ENCODE data around the gene SPSB4.

SPSB4 gene

DNA sequence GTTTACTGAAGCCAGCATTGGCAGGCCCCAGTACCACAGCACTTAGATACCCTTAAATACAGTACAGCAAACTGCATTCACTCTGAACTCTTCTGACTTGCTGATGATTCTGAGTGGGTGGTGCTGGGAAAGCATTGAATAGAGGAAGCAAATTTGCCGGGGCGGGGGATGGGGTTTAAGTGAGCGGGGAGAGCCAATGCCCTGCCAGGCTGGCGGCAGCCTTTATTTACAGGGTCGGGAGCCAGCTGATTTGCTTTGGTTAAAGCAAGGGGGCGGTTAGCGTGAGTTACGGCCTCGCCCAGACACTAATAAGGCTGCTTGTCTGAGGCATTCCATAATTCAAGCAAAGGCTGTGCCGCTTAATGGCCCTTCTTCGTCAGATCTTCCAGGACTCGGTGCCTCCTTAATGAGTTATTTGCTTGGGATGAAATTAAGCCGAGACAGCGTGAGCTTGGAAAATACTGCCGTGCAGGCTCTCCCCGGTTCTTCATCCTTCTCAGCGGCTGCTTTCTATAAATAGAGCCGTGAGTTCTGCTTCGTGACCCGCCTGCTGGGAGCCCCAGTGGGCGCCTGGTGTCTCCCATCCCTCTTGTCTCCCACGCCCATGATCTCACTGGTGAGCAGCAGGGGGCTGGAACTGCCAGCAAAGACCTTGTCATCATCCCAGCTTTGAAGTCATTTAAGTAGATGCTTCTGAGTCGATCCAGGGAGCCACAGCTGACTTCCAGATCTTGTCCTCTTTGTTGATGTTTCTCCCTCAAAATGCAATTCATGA is 25.8 kb downstream of the SPSB4 start:
- DNase-seq: peak; percentile 66

DNA sequence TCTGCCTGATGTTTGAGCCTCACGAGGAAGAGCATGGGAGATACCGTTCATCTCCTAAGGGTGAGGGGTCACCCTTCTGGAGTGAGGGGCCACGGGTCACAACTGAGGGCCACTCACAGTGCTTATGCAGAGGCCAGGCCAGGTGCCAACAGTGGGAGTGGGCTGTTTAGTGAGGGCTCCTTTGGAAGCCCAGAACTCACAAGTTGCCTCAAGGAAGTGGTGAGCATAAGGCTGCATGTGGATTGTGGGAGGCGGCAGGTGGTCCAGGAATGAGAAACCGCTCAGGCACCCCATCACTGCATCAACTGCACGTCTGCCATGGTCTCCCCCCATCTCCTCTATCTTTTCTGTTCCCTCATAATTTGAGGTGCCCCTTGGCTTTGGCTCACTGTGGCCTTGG is 26.5 kb downstream of the SPSB4 start:
- no peak for DNase-seq

DNA sequence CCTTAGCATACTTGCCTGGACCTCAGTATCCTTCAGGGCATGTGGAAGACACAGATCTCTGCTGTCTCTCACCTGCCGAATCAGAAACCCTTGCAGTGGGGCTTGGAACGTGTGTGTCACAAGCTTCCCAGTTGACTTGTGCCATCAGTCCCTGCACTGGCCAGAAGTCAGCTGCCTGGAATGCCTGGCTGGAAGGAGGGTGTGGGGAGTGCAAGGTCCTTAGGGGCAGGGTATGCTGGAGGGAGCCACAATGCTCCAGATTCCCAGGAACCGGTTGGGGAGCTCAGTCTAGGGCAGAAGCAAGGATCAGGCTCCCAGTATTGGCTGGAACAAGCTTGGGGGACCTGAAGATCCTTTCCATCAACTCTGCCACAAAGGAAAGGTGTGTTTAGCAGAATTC is 27.1 kb downstream of the SPSB4 start:
- no peak for DNase-seq

DNA sequence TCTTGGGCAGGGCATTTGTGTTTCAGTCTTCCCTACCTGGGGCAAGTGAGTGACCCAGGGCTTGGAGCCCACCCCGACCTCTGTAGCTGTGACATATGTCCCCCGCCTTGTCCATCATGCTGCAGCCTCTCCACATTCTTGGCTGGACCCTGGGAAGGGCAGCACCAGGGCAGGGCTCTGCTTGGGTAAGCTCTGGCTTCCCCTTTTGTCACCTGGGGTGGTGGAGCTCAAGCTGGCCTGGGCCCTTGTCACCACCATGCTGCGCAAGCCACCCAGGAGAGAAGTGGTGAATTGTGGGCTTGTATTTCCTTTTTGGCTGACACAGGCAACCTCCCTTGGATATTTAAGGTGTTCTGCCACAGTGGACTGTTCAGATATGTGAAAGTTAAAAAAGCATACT is 29.3 kb downstream of the SPSB4 start:
- peak; percentile 12 for DNase-seq

DNA sequence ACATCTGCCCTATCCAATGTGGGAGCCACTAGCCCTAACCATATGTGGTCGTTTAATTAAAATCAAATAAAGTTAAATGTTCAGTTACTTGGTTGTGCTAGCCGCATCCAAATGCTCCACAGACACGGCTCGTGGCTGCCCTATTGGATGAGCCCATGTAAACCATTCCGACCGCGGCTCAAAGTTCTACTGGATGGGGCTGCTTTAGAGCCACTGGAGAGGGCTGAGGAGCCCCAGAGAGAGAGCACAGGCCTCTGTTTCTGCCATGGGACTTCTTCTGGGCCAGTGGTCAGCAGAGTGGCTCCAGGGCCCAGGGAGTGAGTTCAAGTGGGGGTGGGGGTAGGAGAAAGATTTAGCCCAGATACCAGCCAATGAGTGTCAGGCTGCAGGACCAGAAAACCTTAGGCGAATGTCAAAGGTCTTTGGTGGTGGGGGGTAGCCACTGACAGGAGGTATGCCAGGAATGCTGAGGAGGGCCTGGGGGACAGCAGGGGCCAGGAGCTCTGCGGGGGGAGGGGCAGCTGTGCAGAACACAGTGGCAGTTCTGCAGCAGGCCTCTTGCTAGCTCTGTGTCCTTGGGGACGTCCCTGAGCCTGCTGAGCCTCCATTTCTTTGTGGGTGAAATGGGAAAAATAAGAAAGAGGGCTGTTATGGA is 30.1 kb downstream of the SPSB4 start:
- DNase-seq: no peak

DNA sequence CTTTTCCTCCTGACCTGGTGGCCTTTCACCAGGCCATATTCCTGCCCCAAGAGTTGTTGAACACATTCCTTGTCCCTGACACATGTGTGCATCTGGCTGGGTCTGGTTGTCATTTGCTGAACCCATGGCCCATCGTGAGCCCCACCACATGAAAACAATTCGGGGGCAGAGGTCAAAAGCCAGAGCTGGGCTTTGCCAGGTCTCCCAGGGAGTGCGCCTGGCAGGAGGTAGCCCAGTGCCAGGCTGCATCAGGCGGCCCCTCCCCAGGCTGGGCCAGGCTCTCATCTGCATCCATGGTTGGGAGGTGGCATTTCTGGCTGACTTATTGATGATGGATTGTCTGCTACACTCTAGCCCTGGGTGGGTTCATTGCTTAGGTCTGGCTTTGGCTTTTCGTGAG is 30.9 kb downstream of the SPSB4 start:
- no peak for DNase-seq

DNA sequence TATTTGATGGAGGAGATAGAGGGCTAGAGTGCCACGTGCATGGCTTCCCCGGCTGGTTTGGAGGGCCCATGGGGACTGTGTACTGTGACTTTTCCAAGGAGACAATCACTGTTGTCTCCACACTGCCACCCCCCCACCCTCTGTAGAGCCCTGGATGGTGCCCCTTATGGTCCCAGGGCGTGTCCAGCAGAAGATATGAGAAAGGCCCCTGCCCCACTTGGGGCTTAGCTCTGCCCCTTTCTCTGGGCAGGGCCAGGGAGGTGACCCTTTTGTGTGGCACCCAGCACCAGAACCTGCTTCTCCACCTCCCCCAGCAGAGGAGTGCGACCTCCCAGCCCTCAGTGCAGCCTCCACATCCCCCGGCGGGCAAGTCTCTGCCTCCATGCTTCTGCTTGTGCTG is 32.1 kb downstream of the SPSB4 start:
- no peak for DNase-seq

DNA sequence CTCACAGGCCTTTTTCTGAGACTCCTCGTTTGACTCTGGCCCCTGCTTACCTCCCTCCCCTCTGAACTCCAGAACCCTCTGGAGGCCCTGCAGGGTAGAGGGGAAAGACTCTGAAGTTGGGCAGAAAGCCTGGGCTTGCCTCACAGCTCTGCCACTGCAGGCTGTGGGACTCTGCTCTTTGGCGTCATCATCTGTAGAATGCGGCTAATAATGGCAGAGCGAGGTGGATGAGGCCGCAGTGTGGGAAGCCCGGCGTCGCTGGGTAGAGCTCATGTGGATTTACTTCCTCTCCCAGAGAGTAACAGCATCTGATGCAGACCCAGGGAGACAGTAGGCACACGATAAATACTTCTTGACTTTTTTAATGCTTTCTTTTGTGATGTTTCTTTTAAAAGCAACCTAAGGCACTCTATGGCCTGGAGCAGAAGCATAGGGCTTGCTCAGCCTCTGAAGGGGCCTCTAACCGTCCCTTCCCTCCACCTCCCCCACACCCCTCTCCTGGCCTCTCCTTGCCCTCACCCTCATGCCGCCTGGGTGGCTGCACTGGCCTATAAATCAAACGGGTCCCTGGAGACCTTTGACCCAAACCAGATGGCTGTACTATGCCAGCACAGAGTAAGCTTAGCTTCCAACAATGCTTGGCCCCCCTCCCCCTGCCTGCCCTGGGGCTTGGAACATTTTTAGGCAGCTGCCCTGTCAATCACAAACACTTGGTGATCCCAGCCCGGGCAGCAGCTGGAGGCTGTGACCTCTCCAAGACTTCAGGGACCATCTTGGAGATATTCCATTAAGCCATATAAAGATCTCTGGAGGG is 32.9 kb downstream of the SPSB4 start:
- DNase-seq: no peak

DNA sequence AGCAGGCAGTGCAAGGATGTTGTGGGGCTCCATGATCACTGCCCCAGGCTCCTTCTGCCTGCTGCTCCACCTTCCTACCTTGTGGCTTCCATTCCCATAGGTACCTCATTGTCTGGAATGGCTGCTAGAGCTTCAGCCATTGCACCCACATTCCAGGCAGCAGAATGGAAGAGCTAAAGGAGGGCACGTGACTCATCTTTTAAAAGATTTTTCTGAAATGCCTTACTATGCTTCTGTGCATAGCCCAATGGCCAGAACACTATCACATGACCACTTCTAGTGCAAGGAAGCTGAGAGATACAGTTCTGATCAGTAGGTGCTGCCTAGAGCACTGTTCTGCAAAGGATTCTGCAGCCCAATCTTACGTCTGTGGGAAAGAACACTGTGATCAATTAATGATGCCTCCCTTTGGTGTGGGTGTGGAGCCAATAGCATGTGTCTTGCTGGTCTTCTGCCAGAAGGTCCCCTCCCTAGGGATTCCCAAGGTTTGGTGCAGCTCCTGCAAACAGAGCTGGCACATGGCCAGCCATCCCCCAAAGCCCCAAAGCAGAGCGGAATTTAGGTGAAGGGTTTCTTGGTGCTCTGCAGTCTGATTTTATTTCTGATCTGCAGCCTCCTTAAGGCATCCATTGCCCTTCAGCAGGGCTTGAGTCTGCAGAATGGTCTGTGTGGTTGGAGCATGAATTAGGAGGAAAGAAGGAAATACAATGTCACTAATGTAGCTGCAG is 34.4 kb downstream of the SPSB4 start:
- DNase-seq: no peak

DNA sequence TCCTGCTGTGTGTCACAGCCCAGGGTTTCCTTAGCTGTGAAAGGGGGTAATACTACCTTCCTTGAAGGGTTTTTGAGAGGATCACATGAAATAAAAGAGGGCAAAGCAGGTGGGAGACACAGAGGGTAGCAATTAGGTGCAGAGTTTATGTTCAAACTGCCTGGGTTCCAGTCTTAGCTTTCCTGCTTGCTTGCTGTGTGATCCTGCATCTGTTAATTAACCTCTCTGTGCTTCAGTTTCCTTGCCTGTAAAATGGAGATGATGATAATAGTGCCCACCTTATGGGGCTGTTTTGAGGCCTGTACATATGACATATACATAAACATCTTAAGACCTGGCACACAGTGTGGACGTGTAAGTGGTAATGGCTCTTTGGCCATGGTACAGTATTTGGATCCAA is 35.0 kb downstream of the SPSB4 start:
- no peak for DNase-seq

DNA sequence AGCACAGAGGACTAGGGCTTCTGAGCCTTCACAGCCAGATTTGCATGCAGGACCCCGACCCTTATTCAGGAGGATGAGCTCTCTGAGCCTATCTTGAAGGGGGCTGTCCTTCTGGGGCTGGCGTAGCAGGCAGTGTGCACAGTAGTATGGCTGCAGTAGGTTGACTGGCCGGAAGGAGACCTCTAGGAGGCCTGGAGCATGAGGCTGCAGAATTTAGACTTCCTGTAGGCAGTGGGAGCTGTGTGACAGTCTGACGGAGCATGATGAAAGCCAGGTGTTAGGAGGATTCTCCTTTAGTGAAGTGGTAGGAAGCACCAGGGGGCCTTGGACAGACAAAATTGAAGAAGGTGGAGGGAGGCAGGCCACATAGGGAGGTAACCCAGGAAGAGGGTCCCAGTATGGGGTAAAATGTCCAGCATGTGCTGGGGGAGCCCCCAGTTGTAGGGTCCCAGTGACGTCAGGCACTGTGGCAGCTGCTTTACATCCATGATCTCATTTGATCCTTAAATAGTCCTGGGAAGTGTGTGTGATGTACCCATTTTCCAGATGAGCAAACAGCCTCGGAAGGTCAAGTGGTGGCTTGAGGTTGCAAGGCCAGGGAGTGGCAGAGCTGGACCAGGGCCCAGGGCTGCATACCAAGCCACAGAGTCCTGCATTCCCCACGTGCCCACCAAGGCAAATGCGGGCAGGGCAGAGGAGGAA is 36.1 kb downstream of the SPSB4 start:
- peak; percentile 7 for DNase-seq

DNA sequence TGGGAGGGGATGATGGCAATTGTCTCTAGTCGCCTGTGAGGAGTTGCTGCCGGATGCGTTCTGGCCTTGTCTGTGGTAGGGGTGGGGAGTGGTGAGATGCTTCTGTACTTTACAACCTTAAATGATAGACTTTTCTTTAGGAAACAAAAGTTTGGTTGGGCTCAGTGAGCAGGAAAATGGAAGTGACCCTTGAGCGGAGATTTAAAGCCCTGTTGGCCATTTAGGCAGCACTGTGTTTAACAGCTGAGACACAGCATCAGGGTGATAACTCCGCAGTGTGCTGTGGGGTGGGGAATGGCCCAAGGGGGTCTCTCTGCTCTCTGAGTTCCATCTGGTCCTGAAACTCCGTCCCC is 36.6 kb downstream of the SPSB4 start:
- no peak for DNase-seq

DNA sequence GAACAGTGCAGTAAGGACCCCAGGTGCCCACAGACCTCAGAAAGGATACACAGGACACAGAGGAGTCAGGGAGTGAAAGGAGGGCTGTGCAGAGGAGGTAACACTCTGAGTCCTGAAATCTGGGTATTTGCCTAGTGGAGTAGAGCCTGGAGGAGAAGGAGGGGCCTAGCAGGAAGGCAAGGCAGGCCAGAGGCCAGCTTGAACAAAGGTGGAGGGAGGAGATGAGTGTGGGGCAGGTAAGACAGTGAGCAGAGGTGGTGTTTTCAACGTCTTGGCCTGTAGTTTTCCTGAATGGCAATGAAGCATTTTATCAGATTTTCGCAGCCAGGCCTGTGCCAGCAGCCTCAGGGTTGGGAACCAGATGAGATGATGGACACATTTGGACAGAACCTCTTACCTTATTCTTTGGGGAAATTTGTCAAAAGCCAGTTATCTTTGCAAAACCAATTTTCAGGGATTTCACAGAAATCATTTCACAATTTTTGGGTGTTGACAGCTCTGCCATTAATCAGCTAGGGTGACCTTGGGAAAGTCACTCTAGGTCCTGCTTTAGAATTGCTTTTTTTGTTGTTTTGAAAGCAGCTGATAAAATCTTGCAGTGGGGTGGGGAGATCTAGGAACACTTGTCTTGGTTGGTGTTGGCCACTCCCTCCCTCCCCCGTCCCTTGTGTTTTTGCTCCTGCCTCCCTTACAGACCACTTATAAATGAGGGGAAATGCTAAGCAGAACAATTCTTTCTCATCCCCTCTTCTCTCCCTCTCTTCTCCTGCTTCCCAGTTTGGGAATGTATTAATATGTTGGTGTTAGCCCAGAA is 38.4 kb downstream of the SPSB4 start:
- no peak for DNase-seq

DNA sequence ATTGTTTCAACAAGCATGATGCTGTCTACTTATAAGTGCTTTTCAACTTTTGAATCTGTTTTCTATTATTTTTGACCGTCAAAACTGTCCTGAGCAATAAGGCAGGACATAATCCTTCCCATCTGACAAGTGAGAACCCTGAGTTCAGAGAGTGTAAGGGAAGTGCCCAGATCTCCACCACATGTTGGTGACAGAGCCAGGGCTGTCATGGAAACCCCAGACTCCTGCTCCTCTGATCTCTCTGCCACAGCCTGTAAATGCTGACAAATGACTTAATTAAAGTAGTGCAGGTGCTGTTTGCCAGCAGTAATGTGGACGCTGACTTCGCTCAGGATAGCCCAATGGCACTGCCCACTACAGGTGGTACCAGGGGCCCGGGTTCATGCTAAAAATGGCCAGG is 40.3 kb downstream of the SPSB4 start:
- DNase-seq: no peak

DNA sequence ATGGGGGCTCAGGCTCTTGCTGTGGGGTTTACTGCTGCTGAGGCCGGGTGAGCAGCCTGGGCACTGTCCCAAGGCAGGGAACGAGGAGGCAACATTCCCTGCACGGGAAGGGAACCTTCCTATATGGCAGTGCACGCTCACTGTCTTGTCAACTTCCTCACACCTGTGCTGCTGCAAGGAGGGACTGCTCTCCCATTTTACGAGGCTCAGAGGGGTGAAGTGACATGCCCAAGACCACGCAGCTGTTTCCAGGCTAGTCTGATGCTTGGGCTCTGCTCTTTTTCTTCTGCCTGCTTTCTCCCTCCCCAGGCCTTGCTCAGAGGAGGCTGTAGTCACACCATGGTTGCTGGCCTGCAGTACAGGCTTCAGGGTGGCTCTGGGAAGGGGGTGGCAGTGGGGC is 41.5 kb downstream of the SPSB4 start:
- DNase-seq: no peak

DNA sequence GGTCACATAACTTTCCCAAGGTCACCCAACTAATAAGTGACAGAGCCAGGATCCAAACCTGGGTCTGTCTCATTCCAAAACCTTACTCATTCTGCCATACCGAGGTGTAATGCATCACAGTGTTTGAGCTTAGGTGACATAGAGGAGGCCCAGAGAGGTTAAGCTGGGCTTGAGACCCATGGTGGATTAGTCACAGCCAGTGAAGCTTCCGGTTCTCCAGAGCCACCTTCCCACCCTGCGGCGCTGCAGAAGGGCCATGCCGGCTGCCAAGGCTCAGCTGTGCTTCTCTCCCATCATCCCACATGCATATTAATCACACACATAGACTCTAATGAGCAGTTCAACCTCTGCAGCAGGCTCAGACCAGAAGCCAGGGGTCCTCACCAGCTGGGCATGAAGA is 42.2 kb downstream of the SPSB4 start:
- DNase-seq: no peak

DNA sequence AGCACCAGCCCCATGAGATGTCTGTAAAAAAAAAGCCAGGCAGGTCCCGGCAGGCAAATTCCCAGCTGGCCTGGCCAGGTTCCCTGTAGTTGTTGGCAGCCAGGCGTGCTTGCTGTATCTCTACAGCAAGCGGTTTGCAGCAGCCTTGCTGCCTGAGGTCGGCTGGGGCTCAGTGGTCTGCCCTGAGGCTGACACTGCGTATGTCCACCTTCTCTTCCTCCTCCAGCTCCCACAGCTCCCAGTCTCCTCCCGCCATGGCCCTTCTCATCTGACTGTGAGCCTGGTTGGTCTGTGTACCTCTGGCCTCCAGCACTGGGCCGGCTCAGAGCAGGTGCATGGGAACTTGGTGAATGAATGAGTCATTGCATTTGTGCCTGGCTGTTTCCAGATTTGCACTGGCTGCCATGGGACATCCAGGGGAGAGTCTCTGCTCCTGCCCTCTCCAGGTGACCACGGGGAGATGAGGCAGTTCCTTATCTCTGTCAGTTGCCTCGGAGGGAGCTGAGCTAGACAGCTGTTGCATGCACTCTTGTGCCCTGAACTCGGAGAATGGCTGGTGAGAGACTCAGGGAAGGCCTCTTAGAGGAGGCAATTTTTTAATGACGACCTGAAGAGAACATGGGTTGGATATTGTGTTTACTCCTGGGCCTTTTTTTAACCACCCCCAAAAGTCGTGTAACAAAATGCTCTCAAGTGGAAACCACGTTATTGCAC is 43.0 kb downstream of the SPSB4 start:
- no peak for DNase-seq

DNA sequence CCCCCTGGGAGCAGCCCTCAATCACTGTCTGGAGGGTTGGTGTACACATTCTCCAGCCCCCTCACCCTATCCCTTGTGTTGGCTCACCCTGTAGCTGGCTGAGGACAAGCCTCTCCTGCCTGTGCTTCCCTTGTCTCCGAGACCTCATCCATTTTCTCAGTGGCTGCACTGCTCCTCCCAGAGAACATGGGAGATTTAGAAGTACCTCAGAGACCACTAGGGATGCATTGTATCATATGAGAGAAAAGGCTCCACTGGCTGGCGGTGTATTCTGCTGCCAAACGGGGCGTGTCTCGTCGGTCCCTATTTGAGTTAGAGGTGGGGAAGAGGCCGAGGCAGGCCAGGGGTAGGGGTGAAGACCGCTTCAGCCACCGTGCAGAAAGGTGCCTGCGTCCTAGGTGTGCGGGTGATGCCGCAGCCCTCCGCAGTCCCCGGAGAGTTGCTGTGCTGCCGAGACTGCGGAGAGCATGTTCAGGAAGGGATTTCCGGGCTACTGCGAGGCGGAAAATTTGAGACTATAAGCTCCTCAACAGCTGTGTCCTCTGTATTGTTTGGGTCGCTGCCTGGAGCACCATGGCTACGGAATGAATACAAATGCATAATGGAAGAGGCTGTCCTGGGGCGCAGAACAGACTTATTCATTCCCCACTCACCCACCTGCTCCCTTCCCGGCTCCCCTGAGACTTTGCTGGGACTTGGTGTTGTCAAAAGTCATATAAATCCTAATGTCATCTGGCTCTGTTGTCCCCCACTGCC is 43.8 kb downstream of the SPSB4 start:
- DNase-seq: no peak

DNA sequence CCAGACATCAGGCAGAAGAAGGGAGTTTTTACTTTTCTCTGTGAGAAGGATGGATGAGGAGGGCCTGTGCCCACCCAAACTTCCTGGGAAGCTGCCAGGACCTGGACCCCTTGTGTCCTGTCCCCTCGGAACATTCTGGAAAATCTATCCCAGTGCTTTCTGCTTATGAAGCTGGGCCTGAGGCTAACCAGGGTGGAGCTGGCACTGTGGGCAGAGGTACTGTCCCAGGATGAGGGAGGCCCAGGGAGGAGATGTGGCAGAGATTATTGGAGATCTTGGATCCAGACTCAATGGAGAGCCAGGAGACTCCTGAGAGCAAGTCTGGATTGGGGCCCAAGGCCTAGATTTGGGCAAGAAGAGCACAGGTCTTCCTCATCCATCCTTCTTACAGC is 44.4 kb downstream of the SPSB4 start:
- no peak for DNase-seq

DNA sequence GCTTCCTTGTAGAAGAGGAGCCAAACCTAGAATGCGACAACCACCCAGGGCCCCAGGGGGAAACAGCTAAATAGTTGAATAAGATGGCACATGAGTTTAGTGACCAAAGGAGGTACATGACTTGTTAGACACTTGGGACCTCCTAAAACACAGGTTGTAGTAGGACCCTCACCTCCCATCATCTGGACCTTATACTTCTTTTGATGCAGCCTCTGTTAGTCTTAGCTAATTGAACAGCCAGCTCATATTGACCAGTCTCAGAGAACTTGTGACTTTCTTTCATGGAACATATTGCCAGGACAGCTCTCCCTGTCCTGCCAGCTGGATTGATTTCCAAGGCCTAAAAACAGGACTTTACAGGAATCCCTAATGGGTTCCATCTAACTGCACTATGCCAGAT is 45.0 kb downstream of the SPSB4 start:
- no peak for DNase-seq
